ENCODE measurements around the gene NOXA1. TPM values are rescaled to one million over a fixed set of nuclear protein-coding genes. Genes with fewer than 3 reads are reported as not detected.

NOXA1 gene
- total RNA-seq, 3 donors from 2014 or later = 2.9 to 13.8 (median 4.6) TPM

DNA sequence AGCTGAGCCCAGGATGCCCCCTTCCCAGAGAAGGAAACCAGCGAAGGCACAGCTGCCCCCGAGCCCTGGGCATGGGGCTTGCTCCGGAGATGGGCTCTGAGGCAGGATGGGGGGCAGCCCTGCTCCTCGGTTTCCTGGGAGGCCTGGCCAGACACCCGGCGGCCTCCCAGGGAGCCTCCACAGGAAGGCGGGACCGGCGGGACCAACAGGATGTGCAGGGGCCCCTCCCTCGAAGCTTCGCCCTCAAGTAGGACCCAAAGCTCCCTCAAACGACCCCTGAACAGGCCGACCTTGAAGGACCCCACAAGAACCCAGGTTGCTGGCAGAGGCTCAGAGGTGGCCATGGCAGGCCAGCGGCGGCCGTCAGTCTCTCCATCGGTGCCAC lies 11.9 kb upstream of the NOXA1 start:
- Histone ChIP-seq H3K9me3 (no peaks in the 10 kb centered on the region), H3K36me3 (no peaks in the 10 kb centered on the region), H3K27me3 (no peaks in the 10 kb centered on the region), H3K4me3 (peak overlapping the region in 2 of 3 donors; percentile 26 to 54), H3K4me1 (peaks cover 12 to 18% of the 10 kb centered on the region in 2 donors), H3K27ac (peak overlapping the region; percentile 92)
- no peak for DNase-seq (ENCODE audit: low spot score in 2 of 2)
- no peak for TF ChIP-seq POLR2A (IDR thresholded peaks at IDR 0.05)
- TF ChIP-seq POLR2AphosphoS5 (IDR thresholded peaks at IDR 0.05) = no peak
- TF ChIP-seq, protein P1, sequence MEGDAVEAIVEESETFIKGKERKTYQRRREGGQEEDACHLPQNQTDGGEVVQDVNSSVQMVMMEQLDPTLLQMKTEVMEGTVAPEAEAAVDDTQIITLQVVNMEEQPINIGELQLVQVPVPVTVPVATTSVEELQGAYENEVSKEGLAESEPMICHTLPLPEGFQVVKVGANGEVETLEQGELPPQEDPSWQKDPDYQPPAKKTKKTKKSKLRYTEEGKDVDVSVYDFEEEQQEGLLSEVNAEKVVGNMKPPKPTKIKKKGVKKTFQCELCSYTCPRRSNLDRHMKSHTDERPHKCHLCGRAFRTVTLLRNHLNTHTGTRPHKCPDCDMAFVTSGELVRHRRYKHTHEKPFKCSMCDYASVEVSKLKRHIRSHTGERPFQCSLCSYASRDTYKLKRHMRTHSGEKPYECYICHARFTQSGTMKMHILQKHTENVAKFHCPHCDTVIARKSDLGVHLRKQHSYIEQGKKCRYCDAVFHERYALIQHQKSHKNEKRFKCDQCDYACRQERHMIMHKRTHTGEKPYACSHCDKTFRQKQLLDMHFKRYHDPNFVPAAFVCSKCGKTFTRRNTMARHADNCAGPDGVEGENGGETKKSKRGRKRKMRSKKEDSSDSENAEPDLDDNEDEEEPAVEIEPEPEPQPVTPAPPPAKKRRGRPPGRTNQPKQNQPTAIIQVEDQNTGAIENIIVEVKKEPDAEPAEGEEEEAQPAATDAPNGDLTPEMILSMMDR (IDR thresholded peaks at IDR 0.05) = no peak
- intact Hi-C loops (cut with DNase I; ENCODE audit: low total_unique reads) = no loop called here

DNA sequence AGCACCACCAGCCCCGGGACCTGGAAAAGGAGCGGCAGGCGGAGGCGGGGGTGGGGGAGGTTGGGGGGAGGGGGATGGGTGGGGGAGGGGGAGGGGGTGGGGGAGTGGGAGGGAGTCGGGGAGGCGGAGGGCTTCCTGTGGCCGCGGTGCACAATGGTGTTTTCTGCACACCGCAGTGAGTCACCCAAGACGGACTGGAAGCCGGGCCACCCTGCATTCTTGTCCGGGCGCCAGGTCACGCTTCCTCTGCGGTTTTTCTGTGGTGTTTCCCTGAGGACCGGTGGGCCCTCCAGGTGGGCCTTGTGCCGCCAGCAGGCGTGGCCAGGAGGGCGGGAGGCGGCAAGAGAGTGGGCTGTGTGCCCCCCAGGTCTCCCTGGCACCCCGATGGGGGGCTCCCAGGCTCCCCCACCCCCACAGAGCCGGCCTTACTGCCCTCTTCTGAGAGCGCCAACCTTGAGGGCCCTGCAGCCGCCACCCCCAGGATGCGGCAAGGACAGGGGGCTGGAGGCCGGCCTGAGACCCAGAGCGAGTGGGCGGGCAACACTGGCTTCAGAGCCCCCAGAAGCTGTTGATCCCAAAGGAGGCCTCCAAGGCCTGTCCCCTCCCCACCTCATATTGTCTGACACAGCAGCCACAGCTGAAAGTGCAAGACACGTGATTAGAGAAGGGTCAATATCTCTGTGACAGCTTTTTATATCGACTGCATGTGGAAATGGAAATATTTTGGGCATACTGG lies 11.4 kb upstream of the NOXA1 start:
- Histone ChIP-seq H3K4me3 (peak overlapping the region in 2 of 3 donors; percentile 26 to 54), H3K27me3 (no peaks in the 10 kb centered on the region), H3K27ac (peak overlapping the region; percentile 92), H3K36me3 (no peaks in the 10 kb centered on the region), H3K9me3 (no peaks in the 10 kb centered on the region), H3K4me1 (peaks cover 9 to 13% of the 10 kb centered on the region in 2 donors)
- DNase-seq (ENCODE audit: low spot score in 2 of 2) = peak; percentile 90 to 92
- TF ChIP-seq POLR2A (IDR thresholded peaks at IDR 0.05) (no peak), POLR2AphosphoS5 (IDR thresholded peaks at IDR 0.05) (peak in 2 of 3 donors; percentile 33 to 38)
- intact Hi-C loops (cut with DNase I; ENCODE audit: low total_unique reads) = no loop called here

DNA sequence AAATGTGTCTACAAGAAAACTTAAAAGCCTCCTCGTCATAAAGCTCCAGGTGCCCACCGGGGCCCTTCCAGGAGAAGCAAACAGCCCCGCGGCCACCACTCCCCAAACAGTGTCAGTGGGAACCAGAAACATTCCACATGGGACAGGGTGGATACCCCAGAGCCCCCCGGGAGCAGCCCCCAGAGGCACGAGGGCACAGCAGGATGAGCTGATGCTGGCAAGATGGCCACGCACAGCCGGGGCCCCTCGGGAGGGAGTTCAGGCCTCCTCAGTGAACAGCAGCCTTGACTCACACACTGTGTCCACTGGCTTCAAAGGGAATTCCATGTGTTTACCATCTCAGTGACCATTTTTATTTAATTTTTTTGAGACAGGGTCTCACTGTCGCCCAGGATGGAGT lies 10.8 kb upstream of the NOXA1 start:
- H3K27ac ChIP-seq = peak overlapping the region; percentile 92
- H3K4me1 ChIP-seq = peaks cover 3 to 10% of the 10 kb centered on the region in 2 donors
- no peaks in the 10 kb centered on the region for H3K27me3 ChIP-seq
- H3K4me3 ChIP-seq = no peak overlapping the region
- intact Hi-C loops (cut with DNase I; ENCODE audit: low total_unique reads) = no loop called here
- TF ChIP-seq POLR2A (IDR thresholded peaks at IDR 0.05) (no peak), POLR2AphosphoS5 (IDR thresholded peaks at IDR 0.05) (no peak)
- H3K9me3 ChIP-seq = no peaks in the 10 kb centered on the region
- H3K36me3 ChIP-seq = no peaks in the 10 kb centered on the region
- DNase-seq (ENCODE audit: low spot score in 2 of 2) = no peak

DNA sequence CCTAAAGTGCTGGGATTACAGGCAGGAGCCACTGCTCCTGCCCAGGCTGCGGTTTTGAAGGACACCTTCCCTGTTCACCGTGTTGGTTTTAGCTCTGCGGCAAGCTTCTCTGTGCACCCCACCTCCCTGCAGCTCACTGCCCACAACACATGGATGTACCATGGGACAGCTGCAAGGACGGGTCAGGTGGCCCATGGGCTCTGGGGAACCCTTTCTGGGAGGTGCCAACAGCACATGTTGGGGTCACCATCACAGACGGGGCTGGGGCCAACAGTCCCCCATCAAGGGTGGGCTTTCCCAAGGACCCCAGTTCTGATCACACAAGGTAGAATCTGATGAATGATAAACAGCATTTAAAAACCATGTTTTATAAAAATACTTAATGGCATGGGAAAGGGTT lies 7.7 kb upstream of the NOXA1 start:
- intact Hi-C loops (cut with DNase I; ENCODE audit: low total_unique reads) = no loop called here
- DNase-seq (ENCODE audit: low spot score in 2 of 2) = no peak
- peak overlapping the region in 1 of 2 donors; percentile 73 for H3K27ac ChIP-seq
- H3K27me3 ChIP-seq = no peaks in the 10 kb centered on the region
- no peaks in the 10 kb centered on the region for H3K36me3 ChIP-seq
- H3K4me1 ChIP-seq = peaks cover 3 to 8% of the 10 kb centered on the region in 2 donors
- H3K4me3 ChIP-seq = no peak overlapping the region
- H3K9me3 ChIP-seq = no peaks in the 10 kb centered on the region
- TF ChIP-seq, protein P1 (IDR thresholded peaks at IDR 0.05) = no peak

DNA sequence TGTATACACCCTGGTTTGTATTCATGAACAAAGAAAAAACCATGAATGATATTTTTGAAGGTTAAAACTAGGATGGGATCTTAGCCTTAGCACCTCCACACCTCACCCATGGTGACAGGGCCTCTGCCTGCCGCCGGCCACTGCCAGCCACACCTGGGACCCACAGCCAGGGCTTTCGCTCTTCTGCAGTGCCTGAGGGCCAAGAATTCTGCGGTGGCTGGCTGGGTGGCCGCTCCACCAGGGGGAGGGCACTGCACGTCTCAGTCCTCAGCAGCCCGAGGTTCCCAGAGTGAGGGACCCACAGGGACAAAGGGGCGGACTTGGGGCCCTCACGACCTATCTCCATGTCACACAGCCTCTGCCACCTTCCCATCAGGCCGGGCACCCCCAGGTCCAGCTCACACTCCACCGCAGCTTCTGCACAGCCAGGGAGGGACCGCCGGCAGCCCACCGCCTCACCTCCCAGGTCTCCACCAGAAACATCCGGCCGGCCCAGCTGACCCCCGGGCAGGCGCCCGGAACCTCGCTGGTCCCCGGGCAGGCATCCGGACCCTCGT lies 7.1 kb upstream of the NOXA1 start:
- peaks cover 3 to 8% of the 10 kb centered on the region in 2 donors for H3K4me1 ChIP-seq
- no peaks in the 10 kb centered on the region for H3K36me3 ChIP-seq
- no peak for DNase-seq (ENCODE audit: low spot score in 2 of 2)
- TF ChIP-seq, protein P1 (IDR thresholded peaks at IDR 0.05) = no peak
- no peak for TF ChIP-seq POLR2A (IDR thresholded peaks at IDR 0.05)
- no peaks in the 10 kb centered on the region for H3K27me3 ChIP-seq
- intact Hi-C loops (cut with DNase I; ENCODE audit: low total_unique reads) = no loop called here
- H3K27ac ChIP-seq = peak overlapping the region; percentile 12 to 73
- no peaks in the 10 kb centered on the region for H3K9me3 ChIP-seq
- H3K4me3 ChIP-seq = no peak overlapping the region

DNA sequence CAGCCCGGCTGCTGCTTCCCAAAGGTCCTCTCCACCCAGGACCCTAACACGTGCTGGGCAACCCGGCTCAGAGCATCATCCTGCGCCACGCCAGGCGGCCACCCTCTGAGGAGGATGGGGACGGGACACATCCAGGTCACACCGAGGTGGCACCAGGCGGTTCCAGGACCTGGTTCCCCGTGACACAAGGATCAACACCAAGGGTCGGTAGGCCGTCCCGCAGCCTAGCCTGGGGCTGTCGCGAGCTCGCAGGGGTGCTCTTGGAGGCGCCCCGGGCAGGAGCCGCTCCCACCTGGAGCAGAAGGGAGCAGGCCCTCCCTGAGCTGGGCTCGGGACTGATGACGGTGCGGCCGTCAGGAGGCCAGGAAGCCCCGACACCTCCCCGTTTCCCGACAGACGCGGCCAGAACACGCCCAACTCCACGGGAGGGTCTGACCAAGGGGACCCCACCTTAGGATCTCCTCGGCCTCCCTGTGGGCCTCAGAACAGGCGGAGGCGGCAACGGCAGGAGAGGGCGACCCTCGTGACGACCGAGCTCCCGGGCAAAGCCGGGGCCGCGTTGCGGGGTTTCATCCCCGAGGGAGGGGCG lies 6.5 kb upstream of the NOXA1 start:
- Histone ChIP-seq H3K27me3 (no peaks in the 10 kb centered on the region), H3K27ac (peak overlapping the region; percentile 19 to 73), H3K9me3 (no peaks in the 10 kb centered on the region), H3K4me1 (peaks cover 3 to 7% of the 10 kb centered on the region in 2 donors), H3K4me3 (peak overlapping the region; percentile 28 to 58 (median 57)), H3K36me3 (no peaks in the 10 kb centered on the region)
- DNase-seq (ENCODE audit: low spot score in 2 of 2) = no peak
- TF ChIP-seq POLR2AphosphoS5 (IDR thresholded peaks at IDR 0.05) (no peak), POLR2A (IDR thresholded peaks at IDR 0.05) (no peak)
- TF ChIP-seq, protein P1 (IDR thresholded peaks at IDR 0.05) = no peak
- intact Hi-C loops (cut with DNase I; ENCODE audit: low total_unique reads) = no loop called here
